A549 (cell line): ENCODE measurements around the gene OR2B3. TPM values are rescaled to one million over a fixed set of nuclear protein-coding genes. Genes with fewer than 3 reads are reported as not detected.

Experiments used
- ATAC-seq, 2 experiments: fragments of 200-7000 bp in 1 of 2; fragments of >200 bp in 1 of 2; cut with Nextera tagmentation in 1 of 2; cut with Tn5 transposase in 1 of 2; 3 replicates each; pipeline versions ENCODE4 v1.8.0 to v1.9.1; 2018 to 2020; ENCODE audit warnings: mild to moderate bottlenecking in 1 of 2, moderate library complexity in 1 of 2
- CTCF ChIA-PET: fragments of 300-600 bp; sonication (Branson Sonifier 250); formaldehyde crosslinking; extraction: SDS; loops from one replicate; lab custom pipeline; 2021; ENCODE audit warnings: antibody characterized with exemption, inconsistent platforms; lab: Yijun Ruan, JAX
- POLR2A ChIA-PET: fragments of 350-600 bp; formaldehyde crosslinking; extraction: SDS; loops from one replicate; lab custom pipeline; 2021; ENCODE audit warnings: antibody characterized with exemption, inconsistent platforms; lab: Yijun Ruan, JAX
- DNase-seq, 2 experiments: peaks; one replicate each; pipeline versions ENCODE4 v3.0.0 to v3.0.0-alpha.2; 2011 to 2016; ENCODE audit warnings: low read depth in 1 of 2, low spot score in 1 of 2
- FAIRE-seq: peaks from 2 replicates; lab custom pipeline; 2011; peaks lifted over from hg19 to GRCh38; lab: Jason Lieb, UNC
- H3K27ac ChIP-seq, 2 experiments: fragments of >200 bp; sonication (Bioruptor Twin); formaldehyde crosslinking; 3 replicates each; pipeline ENCODE4 v1.5.1; 2016 to 2017
- H3K4me1 ChIP-seq: fragments of >200 bp; sonication (Bioruptor Twin); formaldehyde crosslinking; 3 replicates; pipeline ENCODE4 v1.6.1; 2016
- H3K4me2 ChIP-seq: fragments of >200 bp; sonication (Bioruptor Twin); formaldehyde crosslinking; 3 replicates; pipeline ENCODE4 v1.6.1; 2016
- H3K4me3 ChIP-seq: fragments of >200 bp; sonication (Bioruptor Twin); formaldehyde crosslinking; 3 replicates; pipeline ENCODE4 v1.5.1; 2016
- H3K9me3 ChIP-seq: fragments of >200 bp; sonication (Bioruptor Twin); formaldehyde crosslinking; 3 replicates; pipeline ENCODE4 v1.6.1; 2016
- CBX8 ChIP-seq: fragments of 200-600 bp; sonication (generic); IDR thresholded peaks from 2 replicates; pipeline ENCODE4 v1.6.1; 2016
- CEBPB ChIP-seq, 2 experiments: fragments of >200 bp in 1 of 2; sonication (Bioruptor Twin) in 1 of 2; formaldehyde crosslinking in 1 of 2; IDR thresholded peaks; 2 replicates each; pipeline ENCODE4 v1.6.1; 2012 to 2016
- E2F6 ChIP-seq: IDR thresholded peaks from 2 replicates; pipeline ENCODE4 v1.6.1; 2012; ENCODE audit warnings: low read depth, borderline replicate concordance
- FOSB ChIP-seq: fragments of 250-450 bp; sonication (Bioruptor Pico); IDR thresholded peaks from 2 replicates; pipeline ENCODE4 v1.5.0; 2020; ENCODE audit warnings: mild to moderate bottlenecking, moderate library complexity
- HOXA7 ChIP-seq: fragments of 250-450 bp; sonication (Bioruptor Pico); IDR thresholded peaks from 2 replicates; pipeline ENCODE4 v1.5.0; 2020; ENCODE audit warnings: mild to moderate bottlenecking, moderate library complexity
- MAX ChIP-seq: IDR thresholded peaks from 2 replicates; pipeline ENCODE4 v1.6.1; 2012
- MAZ ChIP-seq: fragments of 150-350 bp; IDR thresholded peaks from 2 replicates; pipeline ENCODE4 v1.6.1; 2014; ENCODE audit warnings: antibody characterized with exemption, low read depth, low read length, borderline replicate concordance
- MYC ChIP-seq: IDR thresholded peaks from 2 replicates; pipeline ENCODE4 v1.6.1; 2012; ENCODE audit warnings: mild to moderate bottlenecking, inconsistent platforms, low read length, improper control_type of control experiment, borderline replicate concordance
- NPAS2 ChIP-seq: fragments of 250-450 bp; sonication (Bioruptor Pico); IDR thresholded peaks from 2 replicates; pipeline ENCODE4 v1.8.0; 2022; ENCODE audit warnings: mild to moderate bottlenecking, moderate library complexity, borderline replicate concordance
- PBX3 ChIP-seq: IDR thresholded peaks from 2 replicates; pipeline ENCODE4 v1.6.1; 2012
- POLR2A ChIP-seq: IDR thresholded peaks from 2 replicates; pipeline ENCODE4 v1.6.1; 2012; ENCODE audit warnings: mild to moderate bottlenecking, low read length
- RARB ChIP-seq: fragments of 250-450 bp; sonication (Bioruptor Pico); IDR thresholded peaks from 2 replicates; pipeline ENCODE4 v1.8.0; 2021; ENCODE audit warnings: mild to moderate bottlenecking, moderate library complexity
- RFX5 ChIP-seq: fragments of 450-650 bp; IDR thresholded peaks from 2 replicates; pipeline ENCODE4 v1.7.1; 2014; ENCODE audit warnings: antibody characterized with exemption, mild to moderate bottlenecking, moderate library complexity
- RNF2 ChIP-seq: fragments of 200-600 bp; sonication (generic); IDR thresholded peaks from 2 replicates; pipeline ENCODE4 v1.6.1; 2016; ENCODE audit warnings: low read depth, mild to moderate bottlenecking, antibody characterized with exemption, moderate library complexity, borderline replicate concordance
- TP53 ChIP-seq: fragments of 250-450 bp; sonication (Bioruptor Pico); IDR thresholded peaks from 2 replicates; pipeline ENCODE4 v1.5.0; 2021; ENCODE audit warnings: mild to moderate bottlenecking, moderate library complexity
- USF2 ChIP-seq: fragments of 450-650 bp; IDR thresholded peaks from 2 replicates; pipeline ENCODE4 v1.6.1; 2014; ENCODE audit warnings: antibody characterized with exemption
- ZNF302 ChIP-seq: fragments of 250-450 bp; sonication (Bioruptor Pico); IDR thresholded peaks from 2 replicates; pipeline ENCODE4 v1.9.0; 2021; ENCODE audit warnings: inconsistent platforms, mild to moderate bottlenecking, moderate library complexity
- WGBS: methylation state at CpG from one replicate; pipeline ENCODE4 v1.1.6; 2017; ENCODE audit errors: missing lambda C conversion rate; 5-methylcytosine and 5-hydroxymethylcytosine counted together
- polyA minus RNA-seq: library from RNA; depleted of rRNA, polyadenylated mRNA; stranded (reverse); fragments of >200 nt; gene quantifications from 2 replicates; pipeline ENCODE4 v1.2.3, GENCODE V29; 2011; rRNA and poly(A)+ RNA removed
- polyA plus RNA-seq, 4 experiments: library from polyadenylated mRNA; depleted of rRNA in 3 of 4; stranded (reverse); fragments of >200 nt; fragmentation: RNase III in 1 of 4; extraction: RNeasy Plus Mini Kit Qiagen cat#74134 plus additional on column Dnase treatment in 1 of 4; gene quantifications; 2 replicates in 3 of 4; 3 replicates in 1 of 4; pipeline ENCODE4 v1.2.3, GENCODE V29; 2011 to 2017

OR2B3 gene
- polyA plus RNA-seq (2011; rRNA removed) (not detected in 2 replicates), polyA plus RNA-seq (2017; fragmentation: RNase III; extraction: RNeasy Plus Mini Kit Qiagen cat#74134 plus additional on column Dnase treatment) (not detected in 3 replicates), polyA minus RNA-seq (not detected in 2 replicates)
- not detected in 2 replicates for polyA plus RNA-seq (2012; cell fraction: cytosol; rRNA removed)
- not detected in 2 replicates for polyA plus RNA-seq (2012; cell fraction: nucleus; rRNA removed)

- 15% methylated on average over 1 of the region's 1 CpG for WGBS
- CTCF ChIA-PET, result no interaction called here
- ATAC-seq, result no peak
These were observed at the start of gene OR2B3 for GRCh38 chr6:29087213-29087612. Gene OR2B3 (minus strand): TSS chr6:29087313. CDS start chr6:29087248, 65 bp downstream.

GRCh38 chr6:29131691-29132090, 44.6 kb upstream of the OR2B3 start:
- Histone ChIP-seq H3K27ac (no peak overlapping the region), H3K4me2 (no peak overlapping the region), H3K9me3 (no peaks in the 10 kb centered on the region), H3K4me3 (no peak overlapping the region), H3K4me1 (no peaks in the 10 kb centered on the region)
- ChIA-PET CTCF (no interaction called here), POLR2A (no interaction called here)
- ATAC-seq, result no peak
- FAIRE-seq, result no peak
- WGBS, result 21% methylated on average over 2 of the region's 2 CpGs
- no peak for TF ChIP-seq CBX8
- no peak for TF ChIP-seq MAX
- DNase-seq, result no peak

More at GRCh38 chr6:29087213-29087612, at the start of gene OR2B3:
- no peak within 1 kb of the TSS for H3K27ac ChIP-seq
- no peak within 1 kb of the TSS for H3K4me3 ChIP-seq
- H3K4me1 ChIP-seq, result no peaks in the 10 kb centered on the region
- TF ChIP-seq CEBPB (IDR thresholded peaks at IDR 0.05) (no peak), RARB (CRISPR knock-in tag) (no peak), MYC (no peak)
- TF ChIP-seq, all 56 proteins: peak for 0
- Histone ChIP-seq H3K4me2 (no peak within 1 kb of the TSS), H3K9me3 (no peaks in the 10 kb centered on the region)
- POLR2A ChIA-PET, result no interaction called here
- no peak for DNase-seq
- no peak for FAIRE-seq

GRCh38 chr6:29130644-29131043, 43.5 kb upstream of the OR2B3 start:
- ATAC-seq (peak in 1 of 2 experiments; percentile 43; a peak in 1 of 6 replicates), DNase-seq (no peak), FAIRE-seq (no peak)
- Histone ChIP-seq H3K4me1 (no peaks in the 10 kb centered on the region), H3K4me2 (no peak overlapping the region), H3K9me3 (no peaks in the 10 kb centered on the region), H3K27ac (no peak overlapping the region), H3K4me3 (no peak overlapping the region)
- TF ChIP-seq RFX5 (no peak), USF2 (no peak), RNF2 (no peak), HOXA7 (CRISPR knock-in tag) (no peak), ZNF302 (CRISPR knock-in tag) (no peak), POLR2A (no peak), MAZ (no peak), FOSB (CRISPR knock-in tag) (no peak), NPAS2 (CRISPR knock-in tag) (no peak), TP53 (no peak), PBX3 (no peak), MAX (no peak), E2F6 (no peak)
- CTCF ChIA-PET, result no interaction called here
- POLR2A ChIA-PET, result no interaction called here
- 0% methylated on average over 1 of the region's 4 CpGs for WGBS
